HepG2 (cell line): ENCODE measurements around the gene SLC2A10. TPM values are rescaled to one million over a fixed set of nuclear protein-coding genes. Genes with fewer than 3 reads are reported as not detected.

Source experiments
- FOSL2 ChIP-seq: sonication (generic); formaldehyde crosslinking; IDR thresholded peaks from 2 replicates; pipeline ENCODE4 v1.4.0; 2020; ENCODE audit warnings: missing genetic modification reagents
- HDAC1 ChIP-seq: sonication (generic); formaldehyde crosslinking; IDR thresholded peaks from 2 replicates; pipeline ENCODE4 v1.5.1; 2020; ENCODE audit warnings: mild to moderate bottlenecking, missing genetic modification reagents
- HOXA7 ChIP-seq: sonication (generic); formaldehyde crosslinking; IDR thresholded peaks from 2 replicates; pipeline ENCODE4 v1.8.1; 2022; ENCODE audit warnings: mild to moderate bottlenecking, missing genetic modification reagents, moderate library complexity
- MBNL3 ChIP-seq: fragments of 250-450 bp; sonication (Bioruptor Pico); conservative IDR thresholded peaks from 2 replicates; pipeline ENCODE4 v1.8.0; 2022; ENCODE audit warnings: mild to moderate bottlenecking, inconsistent platforms
- NFYC ChIP-seq: IDR thresholded peaks from 2 replicates; pipeline ENCODE4 v1.6.1; 2016; ENCODE audit warnings: missing genetic modification reagents, missing compliant biosample characterization
- PITX1 ChIP-seq: sonication (generic); formaldehyde crosslinking; IDR thresholded peaks from 2 replicates; pipeline ENCODE4 v1.5.1; 2020; ENCODE audit warnings: mild to moderate bottlenecking, missing genetic modification reagents
- RBM39 ChIP-seq: fragments of 200-400 bp; formaldehyde crosslinking; IDR thresholded peaks from one replicate; pipeline ENCODE4 v1.6.1; 2018; ENCODE audit warnings: antibody characterized with exemption, mild to moderate bottlenecking, low read depth, low read length; ENCODE audit not compliant: poor library complexity, severe bottlenecking
- SIX1 ChIP-seq: sonication (generic); formaldehyde crosslinking; IDR thresholded peaks from 2 replicates; pipeline ENCODE4 v1.4.0; 2020; ENCODE audit warnings: missing genetic modification reagents, borderline replicate concordance
- SOX6 ChIP-seq, 2 experiments: fragments of 450-650 bp in 1 of 2; sonication (generic) in 1 of 2; formaldehyde crosslinking in 1 of 2; IDR thresholded peaks; 2 replicates each; pipeline versions ENCODE4 v1.4.0 to v1.6.1; 2017 to 2020; ENCODE audit warnings: antibody characterized with exemption in 1 of 2, mild to moderate bottlenecking in 1 of 2, missing genetic modification reagents in 1 of 2
- SP2 ChIP-seq: sonication (generic); formaldehyde crosslinking; IDR thresholded peaks from 2 replicates; pipeline ENCODE4 v1.5.1; 2020; ENCODE audit warnings: mild to moderate bottlenecking, missing genetic modification reagents
- TAF15 ChIP-seq: fragments of 200-400 bp; formaldehyde crosslinking; IDR thresholded peaks from one replicate; pipeline ENCODE4 v1.6.1; 2018; ENCODE audit warnings: mild to moderate bottlenecking, low read depth, low read length; ENCODE audit not compliant: poor library complexity, severe bottlenecking
- TEAD3 ChIP-seq: optimal IDR thresholded peaks from 2 replicates; pipeline ENCODE3; 2016; ENCODE audit warnings: borderline replicate concordance
- ZNF20 ChIP-seq: sonication (generic); formaldehyde crosslinking; IDR thresholded peaks from 2 replicates; pipeline ENCODE4 v1.4.0; 2020; ENCODE audit warnings: mild to moderate bottlenecking, moderate library complexity, missing genetic modification reagents
- ZNF24 ChIP-seq: fragments of 450-650 bp; IDR thresholded peaks from 2 replicates; pipeline ENCODE4 v1.6.1; 2017; ENCODE audit warnings: antibody characterized with exemption, mild to moderate bottlenecking
- ZNF337 ChIP-seq: sonication (generic); formaldehyde crosslinking; IDR thresholded peaks from 2 replicates; pipeline ENCODE4 v1.5.1; 2020; ENCODE audit warnings: missing genetic modification reagents, low read depth, mild to moderate bottlenecking, borderline replicate concordance
- ZNF441 ChIP-seq: sonication (generic); formaldehyde crosslinking; IDR thresholded peaks from 2 replicates; pipeline ENCODE4 v1.7.0; 2021; ENCODE audit warnings: missing genetic modification reagents, borderline replicate concordance
- ZNF543 ChIP-seq: sonication (generic); formaldehyde crosslinking; IDR thresholded peaks from 2 replicates; pipeline ENCODE4 v1.4.0; 2020; ENCODE audit warnings: mild to moderate bottlenecking, missing genetic modification reagents
- ZNF616 ChIP-seq: sonication (generic); formaldehyde crosslinking; IDR thresholded peaks from 2 replicates; pipeline ENCODE4 v1.5.0; 2020; ENCODE audit warnings: low read depth, mild to moderate bottlenecking, missing genetic modification reagents
- ZNF709 ChIP-seq: sonication (generic); formaldehyde crosslinking; IDR thresholded peaks from 2 replicates; pipeline ENCODE4 v1.5.0; 2020; ENCODE audit warnings: mild to moderate bottlenecking, missing genetic modification reagents
- ZNF780A ChIP-seq: sonication (generic); formaldehyde crosslinking; IDR thresholded peaks from 2 replicates; pipeline ENCODE4 v1.8.0; 2022; ENCODE audit warnings: mild to moderate bottlenecking, missing genetic modification reagents, moderate library complexity
- ZNF781 ChIP-seq: sonication (generic); formaldehyde crosslinking; IDR thresholded peaks from 2 replicates; pipeline ENCODE4 v1.5.1; 2020; ENCODE audit warnings: borderline replicate concordance, mild to moderate bottlenecking, missing genetic modification reagents; ENCODE audit errors: not compliant biosample characterization
- ZSCAN25 ChIP-seq: sonication (generic); formaldehyde crosslinking; IDR thresholded peaks from 2 replicates; pipeline ENCODE4 v1.8.0; 2022; ENCODE audit warnings: mild to moderate bottlenecking, missing genetic modification reagents
- ZSCAN9 ChIP-seq: IDR thresholded peaks from 2 replicates; pipeline ENCODE4 v1.6.1; 2016; ENCODE audit warnings: borderline replicate concordance
- polyA plus RNA-seq, 8 experiments: library from polyadenylated mRNA; depleted of rRNA in 3 of 8; stranded (reverse) in 7 of 8; unstranded in 1 of 8; fragments of >200 nt; fragmentation: Illumina TruSeq in 4 of 8; extraction: Trizol in 4 of 8; gene quantifications; 2 replicates each; pipeline versions ENCODE4 v1.2.1 to v1.2.3, GENCODE V29; 2011 to 2016; ENCODE audit warnings: low read depth in 4 of 8, missing spikeins in 1 of 8, mixed read lengths in 1 of 8; ENCODE audit not compliant: insufficient read depth in 1 of 8
- total RNA-seq, 5 experiments: library from RNA; depleted of rRNA; stranded (reverse); fragments of >200 nt; fragmentation: Illumina TruSeq; extraction: Trizol; gene quantifications; 2 replicates each; pipeline ENCODE4 v1.2.3, GENCODE V29; 2016; ENCODE audit warnings: low read depth in 1 of 5
- TF ChIP-seq, protein P1 (sequence below): sonication (generic); formaldehyde crosslinking; IDR thresholded peaks from 2 replicates; pipeline ENCODE4 v1.5.0; 2020; ENCODE audit warnings: mild to moderate bottlenecking, low read depth, missing genetic modification reagents, borderline replicate concordance
- TF ChIP-seq, protein P2 (sequence below): sonication (generic); formaldehyde crosslinking; IDR thresholded peaks from 2 replicates; pipeline ENCODE4 v1.4.0; 2020; ENCODE audit warnings: missing genetic modification reagents, borderline replicate concordance
- TF ChIP-seq, protein P3 (sequence below): sonication (generic); formaldehyde crosslinking; IDR thresholded peaks from 2 replicates; pipeline ENCODE4 v1.4.0; 2020; ENCODE audit warnings: mild to moderate bottlenecking, low read depth, missing genetic modification reagents

The SLC2A10 gene
- total and polyA plus RNA-seq, 2 of the 13 experiments (the other 11 are each of a cell fraction or from before 2014, with no cell fraction given) = 16.0 to 18.4 TPM

DNA sequence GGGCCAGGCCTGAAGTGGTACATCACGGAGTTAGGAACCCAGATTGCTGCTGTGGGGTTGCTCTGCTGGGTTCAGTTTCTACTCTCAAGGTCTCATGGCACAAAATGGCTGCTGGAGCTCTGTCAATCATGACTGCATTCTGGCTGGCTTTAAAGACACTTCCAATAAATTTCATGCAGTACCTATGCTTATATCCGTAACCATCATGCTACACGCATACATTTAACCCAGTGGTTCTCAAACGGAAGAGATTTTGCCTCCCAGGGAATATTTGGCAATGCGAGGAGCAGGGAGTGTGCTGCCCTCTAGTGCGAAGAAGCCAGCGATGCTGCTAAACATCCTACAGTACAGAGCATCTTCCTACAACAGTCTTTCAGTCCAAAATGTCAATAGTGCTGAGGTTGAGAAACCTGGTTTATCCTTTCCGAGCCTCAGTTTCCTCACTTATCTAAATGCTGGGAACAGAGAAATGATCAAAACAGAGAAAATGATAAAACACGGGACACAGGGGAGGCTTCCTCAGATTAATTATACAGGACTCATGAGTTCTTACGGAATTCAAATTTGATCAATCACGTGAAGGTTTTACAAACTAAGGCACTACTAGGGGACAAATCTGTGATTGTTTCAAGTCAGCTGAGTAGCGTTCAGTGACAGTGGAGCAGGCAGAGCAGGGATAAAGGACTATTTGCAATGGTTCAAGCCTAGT lies 9.6 kb upstream of the SLC2A10 start (continued):
- TF ChIP-seq TEAD3 (CRISPR knock-in tag) (peak; percentile 90), SP2 (CRISPR knock-in tag) (no peak), ZSCAN9 (CRISPR knock-in tag) (0 out of 2 replicates have a peak, but pooled peaks have one; percentile 43), ZNF543 (CRISPR knock-in tag) (no peak), RBM39 (no peak), HOXA7 (CRISPR knock-in tag) (no peak), ZNF20 (no peak), ZNF780A (CRISPR knock-in tag) (no peak), ZNF24 (0 out of 2 replicates have a peak, but pooled peaks have one; percentile 33), SIX1 (CRISPR knock-in tag) (no peak), ZNF616 (CRISPR knock-in tag) (no peak), MBNL3 (CRISPR knock-in tag) (no peak), SOX6 (IDR thresholded peaks at IDR 0.05) (no peak), SOX6 (CRISPR knock-in tag; IDR thresholded peaks at IDR 0.05) (peak; percentile 31; the same call in 1 of the 2 replicates), PITX1 (CRISPR knock-in tag) (no peak), TAF15 (no peak), ZSCAN25 (no peak), ZNF781 (CRISPR knock-in tag) (no peak), ZNF337 (CRISPR knock-in tag) (no peak), NFYC (CRISPR knock-in tag) (no peak), FOSL2 (CRISPR knock-in tag) (peak; percentile 43; the same call in 1 of the 2 replicates), ZNF709 (no peak), HDAC1 (CRISPR knock-in tag) (peak; percentile 25; the same call in 1 of the 2 replicates), ZNF441 (CRISPR knock-in tag) (no peak)
- TF ChIP-seq, protein P1, sequence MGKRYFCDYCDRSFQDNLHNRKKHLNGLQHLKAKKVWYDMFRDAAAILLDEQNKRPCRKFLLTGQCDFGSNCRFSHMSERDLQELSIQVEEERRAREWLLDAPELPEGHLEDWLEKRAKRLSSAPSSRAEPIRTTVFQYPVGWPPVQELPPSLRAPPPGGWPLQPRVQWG (CRISPR knock-in tag) = no peak
- TF ChIP-seq, protein P2, sequence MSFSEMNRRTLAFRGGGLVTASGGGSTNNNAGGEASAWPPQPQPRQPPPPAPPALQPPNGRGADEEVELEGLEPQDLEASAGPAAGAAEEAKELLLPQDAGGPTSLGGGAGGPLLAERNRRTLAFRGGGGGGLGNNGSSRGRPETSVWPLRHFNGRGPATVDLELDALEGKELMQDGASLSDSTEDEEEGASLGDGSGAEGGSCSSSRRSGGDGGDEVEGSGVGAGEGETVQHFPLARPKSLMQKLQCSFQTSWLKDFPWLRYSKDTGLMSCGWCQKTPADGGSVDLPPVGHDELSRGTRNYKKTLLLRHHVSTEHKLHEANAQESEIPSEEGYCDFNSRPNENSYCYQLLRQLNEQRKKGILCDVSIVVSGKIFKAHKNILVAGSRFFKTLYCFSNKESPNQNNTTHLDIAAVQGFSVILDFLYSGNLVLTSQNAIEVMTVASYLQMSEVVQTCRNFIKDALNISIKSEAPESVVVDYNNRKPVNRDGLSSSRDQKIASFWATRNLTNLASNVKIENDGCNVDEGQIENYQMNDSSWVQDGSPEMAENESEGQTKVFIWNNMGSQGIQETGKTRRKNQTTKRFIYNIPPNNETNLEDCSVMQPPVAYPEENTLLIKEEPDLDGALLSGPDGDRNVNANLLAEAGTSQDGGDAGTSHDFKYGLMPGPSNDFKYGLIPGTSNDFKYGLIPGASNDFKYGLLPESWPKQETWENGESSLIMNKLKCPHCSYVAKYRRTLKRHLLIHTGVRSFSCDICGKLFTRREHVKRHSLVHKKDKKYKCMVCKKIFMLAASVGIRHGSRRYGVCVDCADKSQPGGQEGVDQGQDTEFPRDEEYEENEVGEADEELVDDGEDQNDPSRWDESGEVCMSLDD (CRISPR knock-in tag) = no peak
- TF ChIP-seq, protein P3, sequence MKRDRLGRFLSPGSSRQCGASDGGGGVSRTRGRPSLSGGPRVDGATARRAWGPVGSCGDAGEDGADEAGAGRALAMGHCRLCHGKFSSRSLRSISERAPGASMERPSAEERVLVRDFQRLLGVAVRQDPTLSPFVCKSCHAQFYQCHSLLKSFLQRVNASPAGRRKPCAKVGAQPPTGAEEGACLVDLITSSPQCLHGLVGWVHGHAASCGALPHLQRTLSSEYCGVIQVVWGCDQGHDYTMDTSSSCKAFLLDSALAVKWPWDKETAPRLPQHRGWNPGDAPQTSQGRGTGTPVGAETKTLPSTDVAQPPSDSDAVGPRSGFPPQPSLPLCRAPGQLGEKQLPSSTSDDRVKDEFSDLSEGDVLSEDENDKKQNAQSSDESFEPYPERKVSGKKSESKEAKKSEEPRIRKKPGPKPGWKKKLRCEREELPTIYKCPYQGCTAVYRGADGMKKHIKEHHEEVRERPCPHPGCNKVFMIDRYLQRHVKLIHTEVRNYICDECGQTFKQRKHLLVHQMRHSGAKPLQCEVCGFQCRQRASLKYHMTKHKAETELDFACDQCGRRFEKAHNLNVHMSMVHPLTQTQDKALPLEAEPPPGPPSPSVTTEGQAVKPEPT (CRISPR knock-in tag) = no peak
